Lung (tissue), 12 donors: ENCODE data around the gene LRRC4B. TPM values are rescaled to one million over a fixed set of nuclear protein-coding genes. Genes with fewer than 3 reads are reported as not detected.

Experiments used
- ATAC-seq: fragments of 200-7000 bp; cut with Tn5 transposase; one replicate; pipeline ENCODE4 v1.9.1; 2020; ENCODE audit warnings: moderate number of reproducible peaks; ENCODE audit not compliant: insufficient read depth, low FRiP score
- DNase-seq, 3 donors: peaks; one replicate each; pipeline ENCODE4 v3.0.0-alpha.2; 2013 to 2017
- H3K27ac ChIP-seq, 2 donors: one replicate each; pipeline ENCODE4 v1.5.1; 2013; ENCODE audit warnings: mild to moderate bottlenecking in 2 of 2, moderate library complexity in 2 of 2, control low read depth in 1 of 2, inconsistent platforms in 1 of 2, low read depth in 1 of 2, low read length in 1 of 2
- H3K27me3 ChIP-seq, 3 donors: one replicate each; pipeline ENCODE4 v1.5.1; 2013; ENCODE audit warnings: low read length in 2 of 3; ENCODE audit not compliant: control insufficient read depth in 3 of 3, insufficient read depth in 3 of 3
- H3K36me3 ChIP-seq, 4 donors: one replicate each; pipeline ENCODE4 v1.5.1; 2013; ENCODE audit warnings: low read length in 4 of 4, mild to moderate bottlenecking in 1 of 4, moderate library complexity in 1 of 4; ENCODE audit not compliant: control insufficient read depth in 4 of 4, insufficient read depth in 4 of 4
- H3K4me1 ChIP-seq, 5 donors: one replicate each; pipeline ENCODE4 v1.5.1; 2013; ENCODE audit warnings: low read length in 5 of 5, mild to moderate bottlenecking in 2 of 5, moderate library complexity in 1 of 5; ENCODE audit not compliant: control insufficient read depth in 5 of 5, insufficient read depth in 5 of 5
- H3K4me3 ChIP-seq: one replicate; pipeline ENCODE4 v1.5.1; 2013; ENCODE audit warnings: mild to moderate bottlenecking, control low read depth, moderate library complexity
- H3K9ac ChIP-seq, 2 donors: one replicate each; pipeline ENCODE4 v1.5.1; 2013; ENCODE audit warnings: low read length in 2 of 2, control low read depth in 1 of 2; ENCODE audit not compliant: insufficient read depth in 1 of 2
- H3K9me3 ChIP-seq, 4 donors: one replicate each; pipeline ENCODE4 v1.5.1; 2013; ENCODE audit warnings: low read length in 3 of 4, mild to moderate bottlenecking in 1 of 4, moderate library complexity in 1 of 4; ENCODE audit not compliant: control insufficient read depth in 4 of 4, insufficient read depth in 3 of 4
- CTCF ChIP-seq: IDR thresholded peaks from 2 replicates; pipeline ENCODE4 v1.5.1; 2012; ENCODE audit warnings: mild to moderate bottlenecking; ENCODE audit errors: control extremely low read depth, extremely low read depth
- WGBS, 2 donors: extraction: QIAGEN DNeasy Blood & Tissue Kit; methylation state at CpG; one replicate each; pipeline ENCODE4 v1.1.7; 2013; 5-methylcytosine and 5-hydroxymethylcytosine counted together
- polyA plus RNA-seq, 2 donors: library from polyadenylated mRNA; stranded (reverse); fragments of 200-250 nt; gene quantifications; one replicate each; pipeline ENCODE4 v1.2.1, GENCODE V29; 2013
- total RNA-seq, 2 donors: library from RNA; depleted of rRNA in 1 of 2; stranded (reverse); fragments of >200 nt in 1 of 2; gene quantifications; one replicate each; pipeline ENCODE4 v1.2.1, GENCODE V29; 2014 to 2021
- donor health status: control.
- donor health status: control.
- donor health status: Bipolar disorder and iron deficiency.
- donor health status: healthy.
- donor health status: DM: yes; HTN: yes; CAD: no.

Gene LRRC4B
- total and polyA plus RNA-seq, 4 donors, result 1.7 to 10.8 (median 2.7) TPM

- peaks cover 0 to 5% (median 0%) of the 10 kb centered on the region in 4 donors for H3K9me3 ChIP-seq
- ATAC-seq (no peak), DNase-seq (no peak)
- H3K4me1 ChIP-seq, result peaks cover 0 to 3% (median 0%) of the 10 kb centered on the region in 5 donors
- no peak overlapping the region for H3K9ac ChIP-seq
- peaks cover 3 to 38% (median 4%) of the 10 kb centered on the region in 3 donors for H3K27me3 ChIP-seq
- WGBS, 2 donors, result 74 to 78% methylated on average over 7 to 9 of the region's 9 CpGs
- no peak overlapping the region for H3K4me3 ChIP-seq
- TF ChIP-seq CTCF, result no peak
- H3K27ac ChIP-seq, result no peak overlapping the region
- no peaks in the 10 kb centered on the region for H3K36me3 ChIP-seq
These were observed 5.2 kb downstream of the LRRC4B start for GRCh38 chr19:50562996-50563395.

DNA sequence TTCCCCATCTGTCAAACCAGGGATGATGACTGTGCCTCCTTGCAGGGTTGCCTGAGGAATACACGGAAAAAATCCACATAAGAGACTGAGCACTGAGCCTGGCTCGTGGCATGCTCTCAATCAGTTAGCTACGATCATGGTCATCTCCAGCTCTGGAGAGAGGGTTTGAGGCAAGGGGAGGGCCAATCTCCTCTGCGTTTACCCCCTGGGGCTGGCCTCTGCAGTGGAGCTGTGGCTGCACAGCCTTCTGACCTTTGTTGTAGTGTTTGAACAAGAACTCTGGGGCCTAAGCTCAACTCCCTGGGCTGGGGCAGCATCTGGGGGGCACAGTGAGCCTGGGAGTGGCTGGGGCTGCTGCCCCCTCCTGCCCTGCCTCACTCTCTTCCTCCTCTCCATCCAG is 5.9 kb downstream of the LRRC4B start:
- Histone ChIP-seq H3K36me3 (no peaks in the 10 kb centered on the region), H3K4me3 (no peak overlapping the region), H3K9ac (no peak overlapping the region), H3K27me3 (peaks cover 4 to 38% (median 6%) of the 10 kb centered on the region in 3 donors), H3K27ac (no peak overlapping the region), H3K9me3 (peaks cover 0 to 5% (median 0%) of the 10 kb centered on the region in 4 donors), H3K4me1 (peaks cover 0 to 3% (median 0%) of the 10 kb centered on the region in 5 donors)
- DNase-seq, result no peak
- no peak for ATAC-seq
- WGBS, 2 donors, result 50 to 64% methylated on average over 4 of the region's 4 CpGs
- TF ChIP-seq CTCF, result no peak

- H3K9ac ChIP-seq, result no peak overlapping the region
- H3K36me3 ChIP-seq, result no peaks in the 10 kb centered on the region
- 63 to 76% methylated on average over 10 of the region's 10 CpGs for WGBS, 2 donors
- peaks cover 3 to 16% (median 4%) of the 10 kb centered on the region in 3 donors for H3K27me3 ChIP-seq
- DNase-seq (no peak), ATAC-seq (no peak)
- H3K4me1 ChIP-seq, result peaks cover 0 to 7% (median 0%) of the 10 kb centered on the region in 5 donors
- TF ChIP-seq CTCF, result no peak
- peaks cover 0 to 2% (median 0%) of the 10 kb centered on the region in 4 donors for H3K9me3 ChIP-seq
- H3K4me3 ChIP-seq, result no peak overlapping the region
- no peak overlapping the region for H3K27ac ChIP-seq
These were observed 8.6 kb downstream of the LRRC4B start for GRCh38 chr19:50559636-50560035.

DNA sequence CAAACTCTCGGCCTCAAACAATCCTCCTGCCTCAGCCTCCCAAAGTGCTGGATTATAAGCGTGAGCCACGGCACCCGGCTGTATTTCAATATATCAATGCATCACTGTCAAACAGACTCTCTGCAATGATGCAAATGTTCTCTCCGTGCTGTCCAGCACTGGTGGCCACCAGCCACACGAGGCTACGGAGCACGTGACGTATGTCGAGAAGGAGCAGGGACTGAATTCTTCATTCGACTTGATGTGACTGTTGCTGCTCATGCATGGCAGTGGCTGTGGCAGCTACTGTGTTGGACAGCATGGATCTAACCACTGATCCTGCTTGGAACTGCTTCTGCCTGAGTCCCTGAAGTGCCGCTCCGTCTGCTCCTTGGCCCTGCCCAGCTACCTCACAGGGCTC is 9.8 kb downstream of the LRRC4B start:
- H3K27me3 ChIP-seq, result peaks cover 3 to 6% (median 4%) of the 10 kb centered on the region in 3 donors
- no peak overlapping the region for H3K27ac ChIP-seq
- no peak for DNase-seq
- no peaks in the 10 kb centered on the region for H3K9me3 ChIP-seq
- H3K4me3 ChIP-seq, result no peak overlapping the region
- H3K36me3 ChIP-seq, result no peaks in the 10 kb centered on the region
- WGBS, 2 donors, result 88 to 89% methylated on average over 13 of the region's 13 CpGs
- no peak for ATAC-seq
- peaks cover 0 to 7% (median 0%) of the 10 kb centered on the region in 5 donors for H3K4me1 ChIP-seq
- H3K9ac ChIP-seq, result no peak overlapping the region
- TF ChIP-seq CTCF, result no peak
